Medulla oblongata (tissue), 1 donor: ENCODE results near the gene WDR20.
"Not testable (repeated sequence)": the region's sequence is repeated elsewhere in the genome, so short reads cannot be mapped to it uniquely, and the experiment has no call there.

Source experiments
- DNase-seq: peaks from one replicate; pipeline ENCODE4 v3.0.0-alpha.2; 2015; ENCODE audit errors: extremely low spot score

WDR20 gene

GRCh38 chr14:102238131-102238530 is 98.4 kb downstream of the WDR20 start:
- no peak for DNase-seq

- DNase-seq: no peak
These were observed 99.1 kb downstream of the WDR20 start for GRCh38 chr14:102238766-102239165.

- DNase-seq: no peak
These were observed 99.5 kb downstream of the WDR20 start for GRCh38 chr14:102239231-102239630.

GRCh38 chr14:102240481-102240880 is 100.8 kb downstream of the WDR20 start:
- DNase-seq: not testable (repeated sequence)

GRCh38 chr14:102241147-102241546 is 101.5 kb downstream of the WDR20 start:
- no peak for DNase-seq

GRCh38 chr14:102243795-102244194 is 104.1 kb downstream of the WDR20 start:
- not testable (repeated sequence) for DNase-seq

- DNase-seq: no peak
These were observed 106.4 kb downstream of the WDR20 start for GRCh38 chr14:102246071-102246470.

- DNase-seq: no peak
These were observed 108.4 kb downstream of the WDR20 start for GRCh38 chr14:102248121-102248520.

- no peak for DNase-seq
These were observed 109.3 kb downstream of the WDR20 start for GRCh38 chr14:102249041-102249440.

GRCh38 chr14:102249981-102250380 is 110.3 kb downstream of the WDR20 start:
- DNase-seq: no peak

- no peak for DNase-seq
These were observed 110.9 kb downstream of the WDR20 start for GRCh38 chr14:102250636-102251035.

- no peak for DNase-seq
These were observed 111.5 kb downstream of the WDR20 start for GRCh38 chr14:102251161-102251560.

- no peak for DNase-seq
These were observed 113.4 kb downstream of the WDR20 start for GRCh38 chr14:102252834-102253801.

- DNase-seq: no peak
These were observed 115.9 kb downstream of the WDR20 start for GRCh38 chr14:102255401-102256190.

GRCh38 chr14:102256716-102257115 is 117.0 kb downstream of the WDR20 start:
- DNase-seq: no peak

- no peak for DNase-seq
These were observed 118.4 kb downstream of the WDR20 start for GRCh38 chr14:102258136-102258535.
